HT1080 (cell line): ENCODE data around the gene SPCS1. TPM values are rescaled to one million over a fixed set of nuclear protein-coding genes. Genes with fewer than 3 reads are reported as not detected.
A peak's percentile ranks its signal among the peaks of the same experiment; 100 is the strongest.
"Not testable (repeated sequence)": the region's sequence is repeated elsewhere in the genome, so short reads cannot be mapped to it uniquely, and the experiment has no call there.

Experiments
- DNase-seq: peaks from one replicate; pipeline ENCODE4 v3.0.0-alpha.2; 2015; ENCODE audit warnings: low read depth
- small RNA-seq: library from RNA; depleted of rRNA; stranded (forward); fragments of <200 nt; gene quantifications from one replicate; pipeline ENCODE3, GENCODE V24; 2014
- total RNA-seq: library from RNA; depleted of rRNA; stranded (reverse); fragments of >200 nt; shearing (Covaris generic); gene quantifications from 2 replicates; pipeline ENCODE4 v1.2.3, GENCODE V29; 2014; rRNA removed

Gene SPCS1
- total RNA-seq, 1 experiment from 2014 or later, result 208 TPM

GRCh38 chr3:52728753-52729152 is 22.8 kb downstream of the SPCS1 start:
- not testable (repeated sequence) for DNase-seq

GRCh38 chr3:52730681-52731080 is 24.8 kb downstream of the SPCS1 start:
- DNase-seq, result no peak

GRCh38 chr3:52731590-52731989 is 25.7 kb downstream of the SPCS1 start:
- no peak for DNase-seq

GRCh38 chr3:52733256-52733891 is 27.5 kb downstream of the SPCS1 start:
- DNase-seq, result no peak

- no peak for DNase-seq
Measured at GRCh38 chr3:52739730-52740129, 33.8 kb downstream of the SPCS1 start.

GRCh38 chr3:52742418-52743041 is 36.6 kb downstream of the SPCS1 start:
- DNase-seq, result peak; percentile 21

- no peak for DNase-seq
Measured at GRCh38 chr3:52743152-52743551, 37.2 kb downstream of the SPCS1 start.

- no peak for DNase-seq
Measured at GRCh38 chr3:52743721-52744120, 37.8 kb downstream of the SPCS1 start.

GRCh38 chr3:52752045-52752660 is 46.2 kb downstream of the SPCS1 start:
- DNase-seq, result no peak

- no peak for DNase-seq
Measured at GRCh38 chr3:52754373-52754772, 48.5 kb downstream of the SPCS1 start.

- no peak for DNase-seq
Measured at GRCh38 chr3:52756141-52756540, 50.2 kb downstream of the SPCS1 start.

Small RNA genes within 50 kb of the gene (small RNA-seq; reads per million reads assigned to genes)
- gene AC006254.2, result not detected
- 7,470 reads per million, percentile 99 among the genes with 10 or more reads in this experiment for gene RF00569
- gene RF01183, result not detected
- 1.2 reads per million, percentile 76 among the genes with 10 or more reads in this experiment for gene SNORD19
- gene SNORD19B, result not detected
- 3,440 reads per million, percentile 99 among the genes with 10 or more reads in this experiment for gene SNORD69

Other genes with a start within 250 kb of the SPCS1 start
- gene STAB1, start 210.8 kb upstream of the SPCS1 start, total RNA-seq, result not detected in 2 replicates
- gene NT5DC2, start 172.2 kb upstream of the SPCS1 start, total RNA-seq, result 94.1 and 122 TPM in 2 replicates
- gene UQCC5, start 169.5 kb upstream of the SPCS1 start, total RNA-seq, result 10.5 and 18.4 TPM in 2 replicates
- 33.9 and 40.8 TPM in 2 replicates for gene PBRM1, start 20.2 kb upstream of the SPCS1 start, total RNA-seq
- gene GNL3, start 20.1 kb upstream of the SPCS1 start, total RNA-seq, result 138 and 161 TPM in 2 replicates
- 55.2 and 62.3 TPM in 2 replicates for gene GLT8D1, start 315 bp upstream of the SPCS1 start, total RNA-seq
- 25.9 and 29.1 TPM in 2 replicates for gene NEK4, start 64.8 kb downstream of the SPCS1 start, total RNA-seq
- gene ITIH1, start 71.5 kb downstream of the SPCS1 start, total RNA-seq, result not detected in 2 replicates
- 0.03 and 0.45 TPM in 2 replicates for gene ITIH3, start 88.7 kb downstream of the SPCS1 start, total RNA-seq
- gene ITIH4, start 124.6 kb downstream of the SPCS1 start, total RNA-seq, result 0.17 TPM in 1 of 2 replicates, not detected in the other
- 0.30 TPM in 1 of 2 replicates, not detected in the other for gene MUSTN1, start 128.9 kb downstream of the SPCS1 start, total RNA-seq
- 18.1 and 18.7 TPM in 2 replicates for gene STIMATE, start 191.4 kb downstream of the SPCS1 start, total RNA-seq